Heart left ventricle (tissue), 13 donors: ENCODE results near the gene PHF2.

Experiments
- POLR2A ChIP-seq, 2 donors: fragments of 450-650 bp; IDR thresholded peaks; one replicate each; pipeline ENCODE4 v1.6.1; 2017; ENCODE audit warnings: antibody characterized with exemption in 2 of 2, mild to moderate bottlenecking in 2 of 2, moderate library complexity in 2 of 2
- TF ChIP-seq, protein P1 (sequence below), 12 donors: fragments of 200-600 bp; sonication (generic) in 4 of 12; IDR thresholded peaks; one replicate each; pipeline versions ENCODE4 v1.5.0 to v1.8.0; 2018 to 2022; ENCODE audit warnings: antibody characterized with exemption in 12 of 12, mild to moderate bottlenecking in 5 of 12
- donor health status: ischemic (EF 13 %, LVEDD 7.1; RV severe dilation, severe dysfunction).
- donor health status: DM: no; HTN: yes; CAD: no.
- donor health status: DM: no; HTN: no; CAD: no.
- donor health status: ischemic (EF 25% LVEDD 6.9; RV normal size, moderate dysfunction).
- donor health status: ischemic (EF 25% LVEDD 5.7; RV mildly dilated, moderate dysfunction).
- donor health status: ischemic (EF 35%, LVEDD 5.7; RV mildly dilated, moderate dysfunction).
- donor health status: nonischemic (EF 11% LVEDD 7.7; RV severe dilation, severe dysfunction).
- donor health status: DM: yes; HTN: yes; CAD: no.
- donor health status: PGD.
- donor health status: ischemic (EF 29% LVEDD 5.4; RV normal size, mild dysfunction).
- donor health status: nonischemic (EF 23%, LVEDD 6.1; RV moderate dilation, normal function).

DNA sequence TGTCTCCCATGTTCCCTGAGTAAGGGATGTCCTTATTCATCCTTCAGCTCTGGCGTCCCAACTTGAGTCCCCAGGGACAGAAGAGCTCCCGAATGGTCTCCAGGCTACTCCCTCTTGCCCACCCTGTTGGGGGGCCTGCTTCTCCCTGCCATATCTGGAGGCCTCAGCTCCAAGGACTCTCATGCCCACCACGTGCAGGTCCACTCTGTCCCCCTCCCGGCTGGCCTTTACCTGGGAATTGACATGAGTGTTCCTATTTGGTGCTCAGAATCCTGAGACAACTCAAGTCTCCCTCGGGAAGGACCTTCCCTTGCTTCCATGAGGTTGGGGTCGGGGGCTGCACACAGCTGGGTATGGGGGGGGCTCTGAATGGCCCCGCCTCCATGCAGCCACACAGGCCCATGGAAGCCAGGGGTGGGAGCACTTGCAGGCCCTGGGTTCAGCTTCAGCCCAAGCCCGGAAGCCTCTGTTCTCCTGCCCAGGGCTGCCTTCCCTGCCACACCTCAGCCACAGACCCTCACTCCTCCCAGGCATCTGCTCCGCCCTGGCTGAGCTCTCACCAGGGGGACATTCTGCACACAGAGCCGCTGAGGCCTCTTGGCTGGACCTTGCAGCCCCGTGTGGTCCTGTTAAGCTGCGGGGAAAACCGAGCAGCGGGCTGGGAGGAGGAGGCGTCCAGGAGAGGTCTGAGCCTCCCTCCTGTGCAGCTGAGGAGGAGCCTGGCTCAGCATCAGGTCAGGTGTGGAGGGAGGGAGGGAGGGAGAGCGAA, 121.9 kb downstream of the PHF2 start:
- TF ChIP-seq POLR2A (IDR thresholded peaks at IDR 0.05) = no peak
- TF ChIP-seq, protein P1, sequence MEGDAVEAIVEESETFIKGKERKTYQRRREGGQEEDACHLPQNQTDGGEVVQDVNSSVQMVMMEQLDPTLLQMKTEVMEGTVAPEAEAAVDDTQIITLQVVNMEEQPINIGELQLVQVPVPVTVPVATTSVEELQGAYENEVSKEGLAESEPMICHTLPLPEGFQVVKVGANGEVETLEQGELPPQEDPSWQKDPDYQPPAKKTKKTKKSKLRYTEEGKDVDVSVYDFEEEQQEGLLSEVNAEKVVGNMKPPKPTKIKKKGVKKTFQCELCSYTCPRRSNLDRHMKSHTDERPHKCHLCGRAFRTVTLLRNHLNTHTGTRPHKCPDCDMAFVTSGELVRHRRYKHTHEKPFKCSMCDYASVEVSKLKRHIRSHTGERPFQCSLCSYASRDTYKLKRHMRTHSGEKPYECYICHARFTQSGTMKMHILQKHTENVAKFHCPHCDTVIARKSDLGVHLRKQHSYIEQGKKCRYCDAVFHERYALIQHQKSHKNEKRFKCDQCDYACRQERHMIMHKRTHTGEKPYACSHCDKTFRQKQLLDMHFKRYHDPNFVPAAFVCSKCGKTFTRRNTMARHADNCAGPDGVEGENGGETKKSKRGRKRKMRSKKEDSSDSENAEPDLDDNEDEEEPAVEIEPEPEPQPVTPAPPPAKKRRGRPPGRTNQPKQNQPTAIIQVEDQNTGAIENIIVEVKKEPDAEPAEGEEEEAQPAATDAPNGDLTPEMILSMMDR (IDR thresholded peaks at IDR 0.05) = no peak
